OCI-LY7 (cell line): Measurements from ENCODE around the gene DTNB. TPM values are rescaled to one million over a fixed set of nuclear protein-coding genes. Genes with fewer than 3 reads are reported as not detected.

Experiments used
- BruUV-seq: library from RNA; stranded (reverse); fragments of 400-500 nt; replicated peaks from 2 replicates; lab custom pipeline; 2021; lab: Mats Ljungman, UMichigan
- CTCF ChIA-PET: fragments of 300-600 bp; sonication (Branson Sonifier 250); formaldehyde crosslinking; loops from one replicate; lab custom pipeline; 2022; ENCODE audit warnings: antibody characterized with exemption; ENCODE audit not compliant: unreplicated experiment; lab: Charles Lee
- POLR2A ChIA-PET: fragments of 300-600 bp; sonication (Branson Sonifier 250); formaldehyde crosslinking; loops from one replicate; lab custom pipeline; 2022; ENCODE audit warnings: antibody characterized with exemption; lab: Charles Lee
- DNase-seq: peaks from one replicate; pipeline ENCODE4 v3.0.0-alpha.2; 2015; ENCODE audit warnings: low spot score
- H2AFZ ChIP-seq: fragments of 200-600 bp; sonication (generic), shearing (Covaris generic); 2 replicates; pipeline ENCODE4 v1.6.1; 2014; ENCODE audit warnings: mild to moderate bottlenecking, antibody characterized with exemption, low read length, moderate library complexity
- H3K27ac ChIP-seq: fragments of 200-600 bp; sonication (generic); 2 replicates; pipeline ENCODE4 v1.5.1; 2014; ENCODE audit warnings: mixed run types, low read depth, mild to moderate bottlenecking, moderate library complexity, low read length, inconsistent platforms; ENCODE audit not compliant: poor library complexity, severe bottlenecking
- H3K36me3 ChIP-seq: fragments of 200-600 bp; sonication (generic); 2 replicates; pipeline ENCODE4 v1.6.1; 2014; ENCODE audit warnings: mild to moderate bottlenecking, antibody characterized with exemption, low read length, moderate library complexity, mixed read lengths; ENCODE audit not compliant: insufficient read depth
- H3K4me1 ChIP-seq: fragments of 200-600 bp; sonication (generic); 2 replicates; pipeline ENCODE4 v1.5.1; 2014; ENCODE audit warnings: mild to moderate bottlenecking, low read length; ENCODE audit not compliant: insufficient read depth, poor library complexity, severe bottlenecking
- H3K4me2 ChIP-seq: fragments of 200-600 bp; sonication (generic); 2 replicates; pipeline ENCODE4 v1.6.1; 2014; ENCODE audit warnings: mild to moderate bottlenecking, low read length
- H3K4me3 ChIP-seq: fragments of 200-600 bp; sonication (generic); 2 replicates; pipeline ENCODE4 v1.5.1; 2014; ENCODE audit warnings: mild to moderate bottlenecking, low read depth, low read length; ENCODE audit not compliant: poor library complexity, severe bottlenecking
- H3K79me2 ChIP-seq: fragments of 200-600 bp; sonication (generic); 2 replicates; pipeline ENCODE4 v1.6.1; 2016; ENCODE audit warnings: low read depth, mild to moderate bottlenecking, low read length, moderate library complexity, mixed read lengths; ENCODE audit not compliant: insufficient read depth
- H3K9me2 ChIP-seq: fragments of 200-600 bp; sonication (generic); 2 replicates; pipeline ENCODE4 v1.6.1; 2016; ENCODE audit warnings: mild to moderate bottlenecking, low read length, mixed read lengths; ENCODE audit not compliant: insufficient read depth
- H3K9me3 ChIP-seq: fragments of 200-600 bp; sonication (generic); 2 replicates; pipeline ENCODE4 v1.6.1; 2014; ENCODE audit warnings: mild to moderate bottlenecking, mixed run types, low read length, mixed read lengths
- H4K20me1 ChIP-seq: fragments of 200-600 bp; sonication (generic); 2 replicates; pipeline ENCODE4 v1.6.1; 2014; ENCODE audit warnings: mild to moderate bottlenecking, antibody characterized with exemption, low read length, moderate library complexity, mixed read lengths; ENCODE audit not compliant: insufficient read depth
- CTCF ChIP-seq: fragments of 200-600 bp; sonication (generic); conservative IDR thresholded peaks from 2 replicates; pipeline ENCODE4 v1.5.1; 2014; ENCODE audit warnings: mild to moderate bottlenecking, antibody characterized with exemption, low read length, moderate library complexity, mixed read lengths
- EZH2phosphoT487 ChIP-seq: fragments of 200-600 bp; sonication (generic); IDR thresholded peaks from 2 replicates; pipeline ENCODE4 v1.6.1; 2018; ENCODE audit warnings: low read depth, borderline replicate concordance, mild to moderate bottlenecking, mixed run types, antibody characterized with exemption, low read length, moderate library complexity, mixed read lengths
- intact Hi-C: fragments of 100-400 bp; cut with micrococcal nuclease; formaldehyde crosslinking; loops from one replicate; pipeline ENCODE4 v1.10.0; 2022; ENCODE audit not compliant: unreplicated experiment
- total RNA-seq, 2 experiments: library from RNA; depleted of rRNA in 1 of 2; stranded (reverse); fragments of >200 nt in 1 of 2; shearing (Covaris generic) in 1 of 2; gene quantifications; 2 replicates each; pipeline ENCODE4 v1.2.3, GENCODE V29; 2014 to 2022

Gene DTNB
- total RNA-seq, 2 experiments from 2014 or later = 16.1 to 28.3 TPM

- no TSS peak for BruUV-seq
- no peaks in the 10 kb centered on the region for H3K36me3 ChIP-seq
- intact Hi-C loops = no loop called here
- H3K27ac ChIP-seq = no peak overlapping the region
- ChIA-PET CTCF (no interaction called here), POLR2A (interaction anchor here (0.6 to 1.1 kb wide), 3 partner anchors 10 to 1261 kb away, joined by 3 to 6 read pairs (median 4); no protein-coding TSS in a partner anchor)
- no peaks in the 10 kb centered on the region for H3K79me2 ChIP-seq
- DNase-seq = no peak
- no peaks in the 10 kb centered on the region for H3K4me1 ChIP-seq
- TF ChIP-seq CTCF = no peak
- no peak for TF ChIP-seq EZH2phosphoT487
- H4K20me1 ChIP-seq = no peaks in the 10 kb centered on the region
- no peak overlapping the region for H3K4me3 ChIP-seq
- no peak overlapping the region for H2AFZ ChIP-seq
- H3K9me3 ChIP-seq = no peaks in the 10 kb centered on the region
- H3K4me2 ChIP-seq = no peak overlapping the region
- no peaks in the 10 kb centered on the region for H3K9me2 ChIP-seq
Observed at GRCh38 chr2:25576596-25576995, 96.8 kb downstream of the DTNB start.

GRCh38 chr2:25572638-25573037, 100.7 kb downstream of the DTNB start:
- ChIA-PET CTCF (no interaction called here), POLR2A (no interaction called here)
- Histone ChIP-seq H3K4me1 (peaks cover 2% of the 10 kb centered on the region), H4K20me1 (no peaks in the 10 kb centered on the region), H2AFZ (no peak overlapping the region), H3K79me2 (no peaks in the 10 kb centered on the region), H3K4me2 (no peak overlapping the region), H3K4me3 (no peak overlapping the region), H3K36me3 (no peaks in the 10 kb centered on the region), H3K9me2 (no peaks in the 10 kb centered on the region), H3K9me3 (no peaks in the 10 kb centered on the region), H3K27ac (no peak overlapping the region)
- no peak for DNase-seq
- intact Hi-C loops = no loop called here
- no TSS peak for BruUV-seq
- TF ChIP-seq CTCF (no peak), EZH2phosphoT487 (no peak)

- TF ChIP-seq CTCF = no peak
- TF ChIP-seq EZH2phosphoT487 = no peak
- Histone ChIP-seq H3K4me3 (no peak overlapping the region), H3K4me2 (no peak overlapping the region), H3K27ac (no peak overlapping the region), H2AFZ (no peak overlapping the region), H3K9me2 (no peaks in the 10 kb centered on the region), H3K36me3 (no peaks in the 10 kb centered on the region), H3K9me3 (no peaks in the 10 kb centered on the region), H3K79me2 (no peaks in the 10 kb centered on the region), H4K20me1 (no peaks in the 10 kb centered on the region), H3K4me1 (peaks cover 25% of the 10 kb centered on the region)
- CTCF ChIA-PET = no interaction called here
- no peak for DNase-seq
- no TSS peak for BruUV-seq
- POLR2A ChIA-PET = interaction anchor here (0.6 kb wide), 1 partner anchor 509 kb away, joined by 3 read pairs; no protein-coding TSS in a partner anchor
- intact Hi-C loops = no loop called here
Observed at GRCh38 chr2:25570161-25570845, 103.1 kb downstream of the DTNB start.
